K562 (cell line): Measurements from ENCODE around the gene MAP4K4. TPM values are rescaled to one million over a fixed set of nuclear protein-coding genes. Genes with fewer than 3 reads are reported as not detected.

Experiments
- ATAC-seq: fragments of 200-7000 bp; cut with Tn5 transposase; 3 replicates; pipeline ENCODE4 v1.9.1; 2020; ENCODE audit warnings: moderate library complexity
- BruUV-seq: library from RNA; stranded (reverse); fragments of 400-500 nt; replicated peaks from 2 replicates; lab custom pipeline; 2021; lab: Mats Ljungman, UMichigan
- CTCF ChIA-PET: fragments of 300-600 bp; formaldehyde crosslinking; extraction: SDS; loops from one replicate; lab custom pipeline; 2021; ENCODE audit warnings: low intra/inter-chr PET ratio; lab: Yijun Ruan, JAX
- POLR2A ChIA-PET: fragments of 300-600, 350-650 bp; sonication (Branson Sonifier 250); formaldehyde crosslinking; extraction: SDS; loops from one replicate; lab custom pipeline; 2021; ENCODE audit warnings: antibody characterized with exemption, inconsistent platforms; lab: Yijun Ruan, JAX
- DNase-seq, 4 experiments: peaks; one replicate each; pipeline versions ENCODE4 v3.0.0 to v3.0.0-alpha.2; 2011 to 2018; ENCODE audit warnings: low spot score in 3 of 4, mixed read lengths in 3 of 4; ENCODE audit errors: extremely low read depth in 1 of 4
- FAIRE-seq: peaks from 2 replicates; lab custom pipeline; 2011; peaks lifted over from hg19 to GRCh38; lab: Jason Lieb, UNC
- H2AFZ ChIP-seq: 2 replicates; pipeline ENCODE4 v1.6.0; 2011; ENCODE audit warnings: low read depth, low read length, control low read depth, inconsistent platforms
- H3K27ac ChIP-seq: fragments of 200-600 bp; 3 replicates; pipeline ENCODE4 v1.8.0; 2011; ENCODE audit warnings: low read depth, mild to moderate bottlenecking, control low read depth, inconsistent platforms, low read length, moderate library complexity, mixed read lengths; ENCODE audit errors: extremely low read depth
- H3K27me3 ChIP-seq, 2 experiments: fragments of 300-600 bp in 1 of 2; 2 replicates in 1 of 2; 3 replicates in 1 of 2; pipeline versions ENCODE4 v1.6.0 to v1.8.0; 2011; ENCODE audit warnings: inconsistent platforms in 2 of 2, low read length in 2 of 2, mild to moderate bottlenecking in 1 of 2, mixed read lengths in 1 of 2, moderate library complexity in 1 of 2; ENCODE audit not compliant: control insufficient read depth in 2 of 2, insufficient read depth in 2 of 2
- H3K36me3 ChIP-seq: fragments of 300-600 bp; 3 replicates; pipeline ENCODE4 v1.8.0; 2011; ENCODE audit warnings: mild to moderate bottlenecking, low read length, inconsistent platforms; ENCODE audit not compliant: control insufficient read depth, insufficient read depth
- H3K4me1 ChIP-seq, 2 experiments: fragments of 200-600 bp in 1 of 2; replicated peaks in 1 of 2; 2 replicates in 1 of 2; 3 replicates in 1 of 2; pipeline versions ENCODE4 v1.5.1 to v1.8.0; 2011; ENCODE audit warnings: inconsistent platforms in 2 of 2, low read length in 2 of 2, mild to moderate bottlenecking in 1 of 2, mixed read lengths in 1 of 2, moderate library complexity in 1 of 2; ENCODE audit not compliant: control insufficient read depth in 2 of 2, insufficient read depth in 2 of 2
- H3K4me2 ChIP-seq: 2 replicates; pipeline ENCODE4 v1.6.1; 2011; ENCODE audit warnings: low read length, control low read depth, inconsistent platforms, mixed read lengths; ENCODE audit not compliant: insufficient read depth
- H3K4me3 ChIP-seq: fragments of 200-600 bp; sonication (generic), shearing (Covaris generic); 2 replicates; pipeline ENCODE4 v1.5.1; 2016; ENCODE audit warnings: control low read depth, inconsistent platforms
- H3K79me2 ChIP-seq: fragments of 200-600 bp; 3 replicates; pipeline ENCODE4 v1.8.0; 2011; ENCODE audit warnings: low read length, inconsistent platforms; ENCODE audit not compliant: control insufficient read depth, insufficient read depth
- H3K9ac ChIP-seq, 2 experiments: 2 replicates each; pipeline versions ENCODE4 v1.6.0 to v1.6.1; 2011; ENCODE audit warnings: low read depth in 2 of 2, low read length in 2 of 2, control low read depth in 1 of 2, inconsistent platforms in 1 of 2, mild to moderate bottlenecking in 1 of 2, mixed read lengths in 1 of 2; ENCODE audit not compliant: insufficient read depth in 1 of 2
- H3K9me1 ChIP-seq: one replicate; pipeline ENCODE4 v1.6.0; 2011; ENCODE audit warnings: inconsistent platforms, mild to moderate bottlenecking, low read length, moderate library complexity; ENCODE audit not compliant: control insufficient read depth, insufficient read depth
- H3K9me3 ChIP-seq: replicated peaks from 2 replicates; pipeline ENCODE4 v1.5.1; 2011; ENCODE audit warnings: low read depth, low read length, inconsistent platforms; ENCODE audit not compliant: control insufficient read depth, insufficient read depth
- H4K20me1 ChIP-seq: replicated peaks from 2 replicates; pipeline ENCODE4 v1.6.1; 2011; ENCODE audit warnings: low read length, inconsistent platforms, mixed read lengths; ENCODE audit not compliant: control insufficient read depth, insufficient read depth
- DPF2 ChIP-seq: fragments of 450-650 bp; IDR thresholded peaks from 2 replicates; pipeline ENCODE4 v1.6.1; 2016
- GTF2F1 ChIP-seq: IDR thresholded peaks from 2 replicates; pipeline ENCODE4 v1.6.1; 2011; ENCODE audit warnings: low read depth, low read length, improper control_type of control experiment
- MEIS2 ChIP-seq: fragments of 450-650 bp; IDR thresholded peaks from 2 replicates; pipeline ENCODE4 v1.6.1; 2014; ENCODE audit warnings: mild to moderate bottlenecking; ENCODE audit not compliant: partially characterized antibody
- PBX2 ChIP-seq, 2 experiments: IDR thresholded peaks in 1 of 2; conservative IDR thresholded peaks in 1 of 2; 2 replicates each; pipeline ENCODE4 v1.6.1; 2016; ENCODE audit warnings: low read depth in 2 of 2, mild to moderate bottlenecking in 1 of 2, missing compliant biosample characterization in 1 of 2, missing genetic modification characterization in 1 of 2, moderate library complexity in 1 of 2
- RAD21 ChIP-seq, 2 experiments: fragments of 250-450 bp in 1 of 2; fragments of 450-650 bp in 1 of 2; sonication (Bioruptor Pico) in 1 of 2; formaldehyde crosslinking in 1 of 2; IDR thresholded peaks in 1 of 2; conservative IDR thresholded peaks in 1 of 2; 2 replicates each; pipeline versions ENCODE4 v1.4.0 to v1.8.0; 2020 to 2022; ENCODE audit warnings: mild to moderate bottlenecking in 2 of 2, moderate library complexity in 1 of 2
- ZNF140 ChIP-seq: fragments of 250-450 bp; sonication (Bioruptor Pico); IDR thresholded peaks from 2 replicates; pipeline ENCODE4 v1.8.0; 2021; ENCODE audit warnings: moderate library complexity, mild to moderate bottlenecking, inconsistent platforms
- ZNF24 ChIP-seq: fragments of 450-650 bp; IDR thresholded peaks from 2 replicates; pipeline ENCODE4 v1.6.1; 2016
- ZNF76 ChIP-seq: fragments of 250-450 bp; sonication (Bioruptor Pico); IDR thresholded peaks from 2 replicates; pipeline ENCODE4 v1.4.0; 2020; ENCODE audit warnings: mild to moderate bottlenecking, moderate library complexity, borderline replicate concordance
- WGBS: fragments of 100-300 bp; shearing (Covaris generic); methylation state at CpG from one replicate; pipeline ENCODE4 v1.1.6; 2016; ENCODE audit warnings: low coverage, mixed read lengths; ENCODE audit not compliant: insufficient coverage; ENCODE audit errors: missing lambda C conversion rate; 5-methylcytosine and 5-hydroxymethylcytosine counted together
- in situ Hi-C: fragments of 300-500 bp; cut with MboI; formaldehyde crosslinking; loops from 4 replicates; pipeline ENCODE4 v1.15.0; 2018; ENCODE audit warnings: inconsistent platforms, mixed read lengths
- intact Hi-C: fragments of 100-400 bp; cut with micrococcal nuclease; formaldehyde crosslinking; loops from 2 replicates; pipeline ENCODE4 v1.14.2; 2022
- polyA plus RNA-seq, 8 experiments: library from polyadenylated mRNA; depleted of rRNA in 4 of 8; stranded (reverse) in 5 of 8; unstranded in 3 of 8; fragments of >200 nt; fragmentation: Nextera tagmentation in 2 of 8; fragmentation: Illumina TruSeq in 1 of 8; extraction: Ambion mirVana in 2 of 8; extraction: Trizol in 1 of 8; gene quantifications; 2 replicates each; pipeline versions ENCODE4 v1.2.1 to v1.2.3, GENCODE V29; 2011 to 2014; ENCODE audit warnings: inconsistent platforms in 1 of 8, missing spikeins in 1 of 8
- total RNA-seq, 7 experiments: library from RNA; depleted of rRNA in 6 of 7; stranded (reverse); fragments of >200 nt in 6 of 7; fragmentation: Illumina TruSeq in 2 of 7; extraction: Trizol in 2 of 7; gene quantifications; 2 replicates each; pipeline versions ENCODE4 v1.2.1 to v1.2.3, GENCODE V29; 2011 to 2021; ENCODE audit warnings: low replicate concordance in 1 of 7
- TF ChIP-seq, protein P1 (sequence below): fragments of 450-650 bp; IDR thresholded peaks from 2 replicates; pipeline ENCODE4 v1.6.1; 2016; ENCODE audit warnings: mild to moderate bottlenecking
- TF ChIP-seq, protein P2 (sequence below): fragments of 450-650 bp; IDR thresholded peaks from 2 replicates; pipeline ENCODE4 v1.6.1; 2016
- TF ChIP-seq, protein P3 (sequence below), 3 experiments: IDR thresholded peaks in 2 of 3; conservative IDR thresholded peaks in 1 of 3; 2 replicates each; pipeline ENCODE4 v1.5.1; 2011 to 2012; ENCODE audit warnings: low read length in 3 of 3, mild to moderate bottlenecking in 3 of 3, control low read depth in 2 of 3, improper control_type of control experiment in 1 of 3, inconsistent platforms in 1 of 3, low read depth in 1 of 3, mixed read lengths in 1 of 3, moderate library complexity in 1 of 3; ENCODE audit not compliant: insufficient read depth in 2 of 3

MAP4K4 gene
- total and polyA plus RNA-seq, 9 of the 15 experiments (the other 6 are each of a cell fraction or from before 2014, with no cell fraction given) = 7.6 to 76.4 (median 50.6) TPM

GRCh38 chr2:101883860-101884259 lies 186.4 kb downstream of the MAP4K4 start:
- intact Hi-C loops = no loop called here
- Histone ChIP-seq H3K4me3 (no peak overlapping the region), H3K27me3 (no peaks in the 10 kb centered on the region), H3K9ac (no peak overlapping the region), H3K27ac (no peak overlapping the region), H3K4me2 (no peak overlapping the region), H2AFZ (no peak overlapping the region), H3K9me1 (no peaks in the 10 kb centered on the region), H4K20me1 (no peaks in the 10 kb centered on the region), H3K9me3 (no peaks in the 10 kb centered on the region), H3K4me1 (no peaks in the 10 kb centered on the region; a peak in 1 of 5 replicates), H3K79me2 (no peaks in the 10 kb centered on the region), H3K36me3 (peaks cover 49% of the 10 kb centered on the region; the same call in 2 of the 3 replicates)
- in situ Hi-C loops = no loop called here
- 22% methylated on average over 3 of the region's 3 CpGs for WGBS
- ChIA-PET POLR2A (interaction anchor here (0.6 to 1.1 kb wide), 4 partner anchors 11 to 580 kb away, joined by 3 to 4 read pairs (median 3); no protein-coding TSS in a partner anchor), CTCF (interaction anchor here (0.6 to 1.6 kb wide), 4 partner anchors 282 to 565 kb away, joined by 3 to 4 read pairs (median 4); no protein-coding TSS in a partner anchor)
- peak; percentile 57 for FAIRE-seq
- TF ChIP-seq MEIS2 (peak; percentile 16), ZNF24 (peak; percentile 41; the same call in 1 of the 2 replicates), ZNF140 (no peak), RAD21 (CRISPR knock-in tag; conservative IDR thresholded peaks at IDR 0.05 in 1 of 2, IDR thresholded peaks at IDR 0.05 in 1 of 2) (peak; percentile 37 to 45; a peak in 3 of 4 replicates), GTF2F1 (no peak), PBX2 (CRISPR knock-in tag; IDR thresholded peaks at IDR 0.05; ENCODE audit: low read depth) (no peak), PBX2 (tag; conservative IDR thresholded peaks at IDR 0.05; ENCODE audit: low read depth) (peak; percentile 82), DPF2 (no peak), ZNF76 (CRISPR knock-in tag) (no peak)
- TF ChIP-seq, protein P1, sequence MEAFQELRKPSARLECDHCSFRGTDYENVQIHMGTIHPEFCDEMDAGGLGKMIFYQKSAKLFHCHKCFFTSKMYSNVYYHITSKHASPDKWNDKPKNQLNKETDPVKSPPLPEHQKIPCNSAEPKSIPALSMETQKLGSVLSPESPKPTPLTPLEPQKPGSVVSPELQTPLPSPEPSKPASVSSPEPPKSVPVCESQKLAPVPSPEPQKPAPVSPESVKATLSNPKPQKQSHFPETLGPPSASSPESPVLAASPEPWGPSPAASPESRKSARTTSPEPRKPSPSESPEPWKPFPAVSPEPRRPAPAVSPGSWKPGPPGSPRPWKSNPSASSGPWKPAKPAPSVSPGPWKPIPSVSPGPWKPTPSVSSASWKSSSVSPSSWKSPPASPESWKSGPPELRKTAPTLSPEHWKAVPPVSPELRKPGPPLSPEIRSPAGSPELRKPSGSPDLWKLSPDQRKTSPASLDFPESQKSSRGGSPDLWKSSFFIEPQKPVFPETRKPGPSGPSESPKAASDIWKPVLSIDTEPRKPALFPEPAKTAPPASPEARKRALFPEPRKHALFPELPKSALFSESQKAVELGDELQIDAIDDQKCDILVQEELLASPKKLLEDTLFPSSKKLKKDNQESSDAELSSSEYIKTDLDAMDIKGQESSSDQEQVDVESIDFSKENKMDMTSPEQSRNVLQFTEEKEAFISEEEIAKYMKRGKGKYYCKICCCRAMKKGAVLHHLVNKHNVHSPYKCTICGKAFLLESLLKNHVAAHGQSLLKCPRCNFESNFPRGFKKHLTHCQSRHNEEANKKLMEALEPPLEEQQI = no peak
- TF ChIP-seq, protein P2, sequence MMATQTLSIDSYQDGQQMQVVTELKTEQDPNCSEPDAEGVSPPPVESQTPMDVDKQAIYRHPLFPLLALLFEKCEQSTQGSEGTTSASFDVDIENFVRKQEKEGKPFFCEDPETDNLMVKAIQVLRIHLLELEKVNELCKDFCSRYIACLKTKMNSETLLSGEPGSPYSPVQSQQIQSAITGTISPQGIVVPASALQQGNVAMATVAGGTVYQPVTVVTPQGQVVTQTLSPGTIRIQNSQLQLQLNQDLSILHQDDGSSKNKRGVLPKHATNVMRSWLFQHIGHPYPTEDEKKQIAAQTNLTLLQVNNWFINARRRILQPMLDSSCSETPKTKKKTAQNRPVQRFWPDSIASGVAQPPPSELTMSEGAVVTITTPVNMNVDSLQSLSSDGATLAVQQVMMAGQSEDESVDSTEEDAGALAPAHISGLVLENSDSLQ = peak; percentile 95
- TF ChIP-seq, protein P3, sequence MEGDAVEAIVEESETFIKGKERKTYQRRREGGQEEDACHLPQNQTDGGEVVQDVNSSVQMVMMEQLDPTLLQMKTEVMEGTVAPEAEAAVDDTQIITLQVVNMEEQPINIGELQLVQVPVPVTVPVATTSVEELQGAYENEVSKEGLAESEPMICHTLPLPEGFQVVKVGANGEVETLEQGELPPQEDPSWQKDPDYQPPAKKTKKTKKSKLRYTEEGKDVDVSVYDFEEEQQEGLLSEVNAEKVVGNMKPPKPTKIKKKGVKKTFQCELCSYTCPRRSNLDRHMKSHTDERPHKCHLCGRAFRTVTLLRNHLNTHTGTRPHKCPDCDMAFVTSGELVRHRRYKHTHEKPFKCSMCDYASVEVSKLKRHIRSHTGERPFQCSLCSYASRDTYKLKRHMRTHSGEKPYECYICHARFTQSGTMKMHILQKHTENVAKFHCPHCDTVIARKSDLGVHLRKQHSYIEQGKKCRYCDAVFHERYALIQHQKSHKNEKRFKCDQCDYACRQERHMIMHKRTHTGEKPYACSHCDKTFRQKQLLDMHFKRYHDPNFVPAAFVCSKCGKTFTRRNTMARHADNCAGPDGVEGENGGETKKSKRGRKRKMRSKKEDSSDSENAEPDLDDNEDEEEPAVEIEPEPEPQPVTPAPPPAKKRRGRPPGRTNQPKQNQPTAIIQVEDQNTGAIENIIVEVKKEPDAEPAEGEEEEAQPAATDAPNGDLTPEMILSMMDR (IDR thresholded peaks at IDR 0.05 in 2 of 3, conservative IDR thresholded peaks at IDR 0.05 in 1 of 3; ENCODE audit: insufficient read depth in 2 of 3, low read depth in 1 of 3, low read length in 3 of 3) = peak; percentile 42 to 65 (median 54); a peak in 5 of 6 replicates
- no TSS peak for BruUV-seq
- DNase-seq = peak; percentile 34 to 60 (median 46)
- ATAC-seq = peak; percentile 89
